Kidney (tissue), 14 donors: Measurements from ENCODE around the gene MBIP. TPM values are rescaled to one million over a fixed set of nuclear protein-coding genes. Genes with fewer than 3 reads are reported as not detected.

Experiments
- DNase-seq, 5 donors: peaks; one replicate each; pipeline ENCODE4 v3.0.0-alpha.2; 2013 to 2020
- FAIRE-seq: peaks from 2 replicates; lab custom pipeline; 2012; peaks lifted over from hg19 to GRCh38; lab: Jason Lieb, UNC
- H3K27ac ChIP-seq, 2 donors: one replicate each; pipeline ENCODE4 v1.7.0; 2013; ENCODE audit warnings: low read depth in 2 of 2, low read length in 2 of 2, inconsistent platforms in 1 of 2
- H3K27me3 ChIP-seq: one replicate; pipeline ENCODE4 v1.7.1; 2013; ENCODE audit warnings: low read length, inconsistent platforms; ENCODE audit not compliant: control insufficient read depth, insufficient read depth
- H3K36me3 ChIP-seq, 3 donors: one replicate each; pipeline versions ENCODE4 v1.7.0 to v1.7.1; 2013; ENCODE audit warnings: low read length in 3 of 3, control low read depth in 1 of 3, inconsistent platforms in 1 of 3; ENCODE audit not compliant: insufficient read depth in 3 of 3, control insufficient read depth in 2 of 3
- H3K4me1 ChIP-seq, 3 donors: one replicate each; pipeline versions ENCODE4 v1.7.0 to v1.7.1; 2013; ENCODE audit warnings: low read length in 3 of 3, inconsistent platforms in 1 of 3, low read depth in 1 of 3; ENCODE audit not compliant: control insufficient read depth in 2 of 3, insufficient read depth in 2 of 3
- H3K4me3 ChIP-seq, 3 donors: one replicate each; pipeline versions ENCODE4 v1.7.0 to v1.8.1; 2013; ENCODE audit warnings: low read length in 3 of 3, control low read depth in 1 of 3, inconsistent platforms in 1 of 3
- H3K9ac ChIP-seq, 3 donors: one replicate each; pipeline versions ENCODE4 v1.7.0 to v1.7.1; 2013; ENCODE audit warnings: low read length in 3 of 3, control low read depth in 1 of 3, inconsistent platforms in 1 of 3
- H3K9me3 ChIP-seq, 3 donors: one replicate each; pipeline versions ENCODE4 v1.7.0 to v1.7.1; 2013; ENCODE audit warnings: low read length in 3 of 3, control low read depth in 1 of 3, inconsistent platforms in 1 of 3; ENCODE audit not compliant: control insufficient read depth in 2 of 3, insufficient read depth in 1 of 3
- intact Hi-C: fragments of 100-400 bp; cut with DNase I; formaldehyde crosslinking; loops from one replicate; pipeline ENCODE4 v1.11.1; 2022
- polyA plus RNA-seq: library from polyadenylated mRNA; stranded (reverse); fragments of 350-450 nt; fragmentation: Illumina TruSeq; extraction: RNeasy Lipid Tissue Mini Kit (QIAGEN cat#74804); gene quantifications from one replicate; pipeline ENCODE4 v1.2.3, GENCODE V29; 2014; ENCODE audit warnings: low read depth, low replicate concordance; ENCODE audit not compliant: insufficient read depth
- total RNA-seq: library from RNA; stranded (reverse); fragmentation: NEBNext Ultra II Directional; extraction: Animal tissue kit (Norgen Biotek cat#: 25700); gene quantifications from one replicate; pipeline ENCODE4 v1.2.1, GENCODE V29; 2021
- TF ChIP-seq, protein P1 (sequence below): IDR thresholded peaks from 3 replicates; pipeline ENCODE4 v1.5.1; 2012; ENCODE audit warnings: mild to moderate bottlenecking, moderate library complexity, borderline replicate concordance; ENCODE audit not compliant: insufficient read depth; ENCODE audit errors: extremely low read depth
- donor health status: control.
- donor health status: control.
- donor health status: control.
- donor health status: control.
- donor health status: control.
- donor health status: DM: yes; HTN: yes; CAD: no.
- donor health status: Normal renal cell carcinoma (clear cell type).

The MBIP gene
- total and polyA plus RNA-seq, 2 donors from 2014 or later: 21.4 to 28.8 TPM

DNA sequence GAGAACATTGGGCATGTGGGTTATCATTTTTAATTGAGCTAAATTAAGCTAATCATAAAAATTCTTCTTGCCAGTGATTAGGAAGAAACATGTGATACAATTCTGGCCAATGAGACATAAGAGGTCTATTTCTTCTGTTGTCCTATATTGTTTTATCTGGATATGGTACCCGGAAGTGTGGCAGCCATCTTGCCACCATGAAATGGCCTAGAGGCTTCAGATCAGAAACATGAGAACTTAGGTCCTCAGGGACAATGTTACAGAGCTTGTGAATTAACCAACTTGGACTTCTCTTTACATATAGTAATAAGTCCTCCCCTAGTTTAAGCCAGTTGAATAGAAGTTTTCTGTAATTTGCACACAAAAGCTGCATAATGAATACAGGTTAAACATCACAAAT lies 30.5 kb downstream of the MBIP start:
- intact Hi-C loops: no loop called here
- Histone ChIP-seq H3K9ac (no peak overlapping the region), H3K9me3 (no peaks in the 10 kb centered on the region), H3K4me1 (no peaks in the 10 kb centered on the region), H3K27me3 (no peaks in the 10 kb centered on the region), H3K27ac (no peak overlapping the region), H3K4me3 (no peak overlapping the region), H3K36me3 (no peaks in the 10 kb centered on the region)
- FAIRE-seq (no peak), DNase-seq (no peak)
- TF ChIP-seq, protein P1, sequence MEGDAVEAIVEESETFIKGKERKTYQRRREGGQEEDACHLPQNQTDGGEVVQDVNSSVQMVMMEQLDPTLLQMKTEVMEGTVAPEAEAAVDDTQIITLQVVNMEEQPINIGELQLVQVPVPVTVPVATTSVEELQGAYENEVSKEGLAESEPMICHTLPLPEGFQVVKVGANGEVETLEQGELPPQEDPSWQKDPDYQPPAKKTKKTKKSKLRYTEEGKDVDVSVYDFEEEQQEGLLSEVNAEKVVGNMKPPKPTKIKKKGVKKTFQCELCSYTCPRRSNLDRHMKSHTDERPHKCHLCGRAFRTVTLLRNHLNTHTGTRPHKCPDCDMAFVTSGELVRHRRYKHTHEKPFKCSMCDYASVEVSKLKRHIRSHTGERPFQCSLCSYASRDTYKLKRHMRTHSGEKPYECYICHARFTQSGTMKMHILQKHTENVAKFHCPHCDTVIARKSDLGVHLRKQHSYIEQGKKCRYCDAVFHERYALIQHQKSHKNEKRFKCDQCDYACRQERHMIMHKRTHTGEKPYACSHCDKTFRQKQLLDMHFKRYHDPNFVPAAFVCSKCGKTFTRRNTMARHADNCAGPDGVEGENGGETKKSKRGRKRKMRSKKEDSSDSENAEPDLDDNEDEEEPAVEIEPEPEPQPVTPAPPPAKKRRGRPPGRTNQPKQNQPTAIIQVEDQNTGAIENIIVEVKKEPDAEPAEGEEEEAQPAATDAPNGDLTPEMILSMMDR: no peak

DNA sequence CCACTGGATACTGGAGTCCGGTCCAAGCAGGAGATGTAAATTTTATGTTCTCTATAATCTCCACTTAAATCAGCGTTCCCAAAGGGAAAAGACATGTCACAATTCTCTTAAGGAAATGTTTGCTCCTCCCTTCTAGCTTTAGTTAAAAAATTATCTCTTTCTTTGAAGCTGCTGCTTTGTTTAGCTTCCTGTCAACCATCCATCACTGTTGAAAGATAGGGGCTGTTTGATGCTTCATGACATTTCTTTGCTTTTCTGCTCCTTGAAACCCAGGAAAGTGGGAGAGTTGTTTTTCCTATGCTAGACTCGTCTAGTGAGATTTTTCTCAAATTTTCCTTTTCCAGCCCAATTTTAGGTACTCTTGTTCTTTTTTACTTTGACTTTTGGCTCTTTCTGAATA lies 31.9 kb downstream of the MBIP start:
- FAIRE-seq (no peak), DNase-seq (peak in 1 of 5 donors; percentile 4)
- no peak overlapping the region for H3K9ac ChIP-seq
- no peak overlapping the region for H3K27ac ChIP-seq
- no peak overlapping the region for H3K4me3 ChIP-seq
- no peaks in the 10 kb centered on the region for H3K4me1 ChIP-seq
- no peaks in the 10 kb centered on the region for H3K27me3 ChIP-seq
- no peaks in the 10 kb centered on the region for H3K36me3 ChIP-seq
- TF ChIP-seq, protein P1: no peak
- no peaks in the 10 kb centered on the region for H3K9me3 ChIP-seq
- intact Hi-C loops: no loop called here

DNA sequence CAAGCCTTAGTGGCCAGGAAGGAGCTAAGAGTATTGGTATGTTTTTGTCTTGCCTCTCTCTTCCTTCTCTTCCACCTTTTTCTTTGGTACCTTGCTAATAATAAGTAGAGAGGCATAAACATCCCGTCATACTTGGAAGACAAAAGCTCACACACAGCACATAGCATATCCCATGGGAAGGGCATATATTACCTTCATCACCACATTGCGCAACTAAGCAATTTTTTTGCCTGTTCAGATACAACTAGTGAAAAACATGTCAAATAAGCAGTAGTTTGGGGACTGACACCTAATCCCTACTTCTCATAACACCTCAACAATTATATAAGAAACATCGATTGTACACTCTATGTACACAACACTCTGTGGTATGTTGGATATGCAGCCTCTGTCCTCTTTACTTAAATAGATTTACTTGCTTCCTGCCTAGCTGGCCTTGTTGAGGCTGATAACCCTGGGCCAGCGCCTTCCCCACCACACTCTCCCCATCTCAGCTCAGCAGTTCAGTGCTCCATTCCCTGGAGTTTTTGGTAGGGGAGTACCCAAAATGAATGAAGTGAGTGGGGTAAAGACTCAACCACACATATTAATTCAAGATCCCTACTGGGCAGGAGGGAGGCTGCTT lies 35.4 kb downstream of the MBIP start:
- no peak overlapping the region for H3K4me3 ChIP-seq
- no peaks in the 10 kb centered on the region for H3K27me3 ChIP-seq
- no peaks in the 10 kb centered on the region for H3K9me3 ChIP-seq
- no peaks in the 10 kb centered on the region for H3K4me1 ChIP-seq
- DNase-seq: no peak
- intact Hi-C loops: no loop called here
- no peak overlapping the region for H3K9ac ChIP-seq
- TF ChIP-seq, protein P1: no peak
- no peak overlapping the region for H3K27ac ChIP-seq
- FAIRE-seq: no peak
- H3K36me3 ChIP-seq: no peaks in the 10 kb centered on the region

DNA sequence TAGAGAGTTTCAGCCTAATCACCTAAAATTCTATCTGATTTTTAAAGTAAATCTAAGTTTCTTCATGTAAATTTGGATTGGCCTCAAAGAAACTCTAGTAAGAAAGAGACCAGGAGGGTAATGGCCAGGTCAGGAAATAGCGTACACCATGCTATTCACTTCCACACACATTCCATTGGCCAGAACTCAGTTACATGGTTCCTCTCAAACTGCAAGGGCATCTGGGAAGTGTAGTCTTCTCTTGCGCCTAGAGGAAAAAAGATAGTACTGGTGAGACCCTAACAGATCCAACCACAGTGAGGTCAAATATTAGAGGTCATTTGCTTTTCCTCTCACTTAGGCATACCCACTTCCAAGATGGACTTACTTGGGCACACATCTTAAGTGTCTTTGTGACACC lies 39.1 kb downstream of the MBIP start:
- no peak overlapping the region for H3K4me3 ChIP-seq
- H3K27me3 ChIP-seq: no peaks in the 10 kb centered on the region
- FAIRE-seq (no peak), DNase-seq (no peak)
- H3K9me3 ChIP-seq: no peaks in the 10 kb centered on the region
- no peak overlapping the region for H3K9ac ChIP-seq
- H3K36me3 ChIP-seq: no peaks in the 10 kb centered on the region
- intact Hi-C loops: no loop called here
- no peaks in the 10 kb centered on the region for H3K4me1 ChIP-seq
- TF ChIP-seq, protein P1: no peak
- no peak overlapping the region for H3K27ac ChIP-seq
